DOHH2 (cell line): ENCODE measurements around the gene AKR1C8.

Experiments used
- CTCF ChIP-seq: fragments of 200-600 bp; sonication (generic); IDR thresholded peaks from one replicate; pipeline ENCODE4 v1.5.1; 2014; ENCODE audit warnings: antibody characterized with exemption, mild to moderate bottlenecking, low read depth, low read length; ENCODE audit not compliant: poor library complexity, severe bottlenecking
- EZH2phosphoT487 ChIP-seq: fragments of 200-600 bp; sonication (generic); IDR thresholded peaks from 2 replicates; pipeline ENCODE4 v1.6.1; 2017; ENCODE audit warnings: borderline replicate concordance, mild to moderate bottlenecking, antibody characterized with exemption, low read length, moderate library complexity, mixed read lengths

GRCh38 chr10:5196702-5197113 lies 11.8 kb upstream of the AKR1C8 start, which contains the start of gene AKR1C4:
- TF ChIP-seq CTCF (no peak), EZH2phosphoT487 (no peak)
